Measurements from ENCODE around the gene DLG5. TPM values are rescaled to one million over a fixed set of nuclear protein-coding genes. Genes with fewer than 3 reads are reported as not detected.

The DLG5 gene
- total and polyA plus RNA-seq, 5 donors = 6.6 to 14.3 (median 11.9) TPM

- H3K27ac ChIP-seq (ENCODE audit: low read length) = no peak overlapping the region
- H3K4me1 ChIP-seq (ENCODE audit: control insufficient read depth, insufficient read depth, low read length) = no peaks in the 10 kb centered on the region
- intact Hi-C loops (cut with DNase I) = no loop called here
- H3K4me3 ChIP-seq (ENCODE audit: low read length) = no peak overlapping the region
- DNase-seq = no peak
- WGBS = 83% methylated on average over 5 of the region's 5 CpGs
- no peaks in the 10 kb centered on the region for H3K9me3 ChIP-seq (ENCODE audit: control insufficient read depth, low read length)
- H3K27me3 ChIP-seq (ENCODE audit: control insufficient read depth, insufficient read depth) = no peaks in the 10 kb centered on the region
- ATAC-seq = no peak
Measured at GRCh38 chr10:77965294-77965693, 38.7 kb upstream of the DLG5 start.

GRCh38 chr10:77964811-77965210, 38.3 kb upstream of the DLG5 start:
- Histone ChIP-seq H3K27ac (ENCODE audit: low read length) (no peak overlapping the region), H3K4me1 (ENCODE audit: control insufficient read depth, insufficient read depth, low read length) (no peaks in the 10 kb centered on the region), H3K9me3 (ENCODE audit: control insufficient read depth, low read length) (no peaks in the 10 kb centered on the region), H3K27me3 (ENCODE audit: control insufficient read depth, insufficient read depth) (no peaks in the 10 kb centered on the region), H3K4me3 (ENCODE audit: low read length) (no peak overlapping the region)
- no peak for ATAC-seq
- DNase-seq = no peak
- intact Hi-C loops (cut with DNase I) = no loop called here
- 91% methylated on average over 1 of the region's 1 CpG for WGBS

DNA sequence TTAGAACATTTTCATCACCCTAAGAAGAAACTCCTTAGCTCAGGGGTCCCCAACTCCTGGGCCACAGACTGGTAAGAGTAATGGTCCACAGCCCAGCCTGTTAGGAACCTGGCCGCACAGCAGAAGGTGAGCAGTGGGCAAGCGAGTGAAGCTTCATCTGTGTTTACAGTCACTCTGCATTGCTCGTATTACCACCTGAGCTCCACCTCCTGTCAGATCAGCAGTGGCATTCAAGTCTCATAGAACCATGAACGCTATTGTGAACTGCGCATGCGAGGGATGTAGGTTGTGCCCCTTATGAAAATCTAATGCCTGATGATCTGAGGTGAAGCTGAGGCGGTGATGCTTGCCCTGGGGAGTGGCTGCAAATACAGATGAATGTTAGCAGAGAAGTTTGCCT, 37.3 kb upstream of the DLG5 start:
- intact Hi-C loops (cut with DNase I) = no loop called here
- H3K27me3 ChIP-seq (ENCODE audit: control insufficient read depth, insufficient read depth) = no peaks in the 10 kb centered on the region
- H3K4me3 ChIP-seq (ENCODE audit: low read length) = no peak overlapping the region
- H3K4me1 ChIP-seq (ENCODE audit: control insufficient read depth, insufficient read depth, low read length) = no peaks in the 10 kb centered on the region
- 98% methylated on average over 7 of the region's 7 CpGs for WGBS
- ATAC-seq = no peak
- H3K27ac ChIP-seq (ENCODE audit: low read length) = no peak overlapping the region
- H3K9me3 ChIP-seq (ENCODE audit: control insufficient read depth, low read length) = no peaks in the 10 kb centered on the region
- no peak for DNase-seq

DNA sequence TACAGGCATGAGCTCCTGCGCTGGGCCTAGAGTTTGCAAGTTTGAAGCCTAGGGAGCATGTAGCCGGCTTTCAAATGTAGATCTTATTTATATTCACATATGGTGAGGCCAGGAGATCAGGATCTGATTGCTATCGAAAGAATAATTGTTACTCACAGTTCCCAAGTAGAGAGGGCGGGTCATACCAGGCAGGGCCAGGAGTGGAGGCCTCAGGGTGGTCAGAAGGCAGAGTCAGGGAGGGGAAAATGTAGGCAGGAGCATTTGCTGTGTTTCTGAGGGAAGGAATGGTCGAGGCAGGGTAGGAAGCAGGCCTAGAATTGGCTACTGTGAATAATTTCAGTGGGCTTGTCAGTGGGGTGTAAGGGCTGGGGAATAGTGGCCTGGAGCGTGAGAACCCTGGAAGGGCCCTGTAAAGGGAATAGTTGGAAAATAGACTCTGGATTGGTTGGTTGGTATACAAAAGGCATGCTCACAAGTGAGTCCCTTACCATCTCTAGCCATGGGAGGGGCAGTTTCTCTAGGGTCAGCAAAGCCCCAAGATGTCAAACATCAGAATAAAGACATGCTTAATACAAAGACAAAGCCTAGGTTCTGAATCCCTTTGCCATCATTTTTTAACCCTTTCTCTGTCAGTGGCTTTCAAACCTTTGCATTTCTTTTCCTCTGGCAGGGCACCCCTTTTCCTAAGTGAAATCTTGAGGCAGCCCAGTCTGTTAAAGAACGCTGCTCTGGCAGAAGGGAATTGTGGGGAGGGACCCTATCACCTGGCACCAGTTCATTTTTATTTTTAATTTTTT, 36.0 kb upstream of the DLG5 start:
- WGBS = 94% methylated on average over 7 of the region's 7 CpGs

DNA sequence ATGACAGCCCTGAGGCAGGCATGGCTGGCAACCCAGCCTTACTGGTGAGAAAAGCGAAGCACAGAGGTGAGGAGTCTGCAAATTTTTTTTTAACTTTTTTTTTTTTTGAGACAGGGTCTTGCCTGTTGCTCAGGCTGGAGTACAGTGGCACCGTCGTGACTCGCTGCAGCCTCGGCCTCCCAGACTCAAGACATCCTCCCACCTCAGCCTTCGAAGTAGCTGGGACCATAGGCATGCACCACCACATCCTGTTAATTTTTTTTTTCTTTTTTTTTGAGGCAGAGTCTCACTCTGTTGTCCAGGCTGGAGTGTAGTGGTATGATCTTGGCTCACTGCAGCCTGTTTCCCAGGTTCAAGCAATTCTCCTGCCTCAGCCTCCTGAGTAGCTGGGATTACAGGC, 35.1 kb upstream of the DLG5 start:
- no peaks in the 10 kb centered on the region for H3K4me1 ChIP-seq (ENCODE audit: control insufficient read depth, insufficient read depth, low read length)
- intact Hi-C loops (cut with DNase I) = no loop called here
- ATAC-seq = no peak
- no peak for DNase-seq
- no peaks in the 10 kb centered on the region for H3K9me3 ChIP-seq (ENCODE audit: control insufficient read depth, low read length)
- 88% methylated on average over 6 of the region's 6 CpGs for WGBS
- no peaks in the 10 kb centered on the region for H3K27me3 ChIP-seq (ENCODE audit: control insufficient read depth, insufficient read depth)
- no peak overlapping the region for H3K27ac ChIP-seq (ENCODE audit: low read length)
- no peak overlapping the region for H3K4me3 ChIP-seq (ENCODE audit: low read length)

More for the DNA sequence above, 36.0 kb upstream of the DLG5 start:
- Histone ChIP-seq H3K27ac (ENCODE audit: low read length) (no peak overlapping the region), H3K9me3 (ENCODE audit: control insufficient read depth, low read length) (no peaks in the 10 kb centered on the region), H3K4me1 (ENCODE audit: control insufficient read depth, insufficient read depth, low read length) (no peaks in the 10 kb centered on the region), H3K4me3 (ENCODE audit: low read length) (no peak overlapping the region), H3K27me3 (ENCODE audit: control insufficient read depth, insufficient read depth) (no peaks in the 10 kb centered on the region)
- DNase-seq = no peak
- intact Hi-C loops (cut with DNase I) = no loop called here
- no peak for ATAC-seq

GRCh38 chr10:77960829-77961329, 34.3 kb upstream of the DLG5 start:
- no peak for ATAC-seq
- DNase-seq = no peak
- no peak overlapping the region for H3K27ac ChIP-seq (ENCODE audit: low read length)

GRCh38 chr10:77959887-77960455, 33.4 kb upstream of the DLG5 start:
- no peaks in the 10 kb centered on the region for H3K9me3 ChIP-seq (ENCODE audit: control insufficient read depth, low read length)
- H3K4me3 ChIP-seq (ENCODE audit: low read length) = no peak overlapping the region
- no peaks in the 10 kb centered on the region for H3K4me1 ChIP-seq (ENCODE audit: control insufficient read depth, insufficient read depth, low read length)
- 85% methylated on average over 8 of the region's 8 CpGs for WGBS
- intact Hi-C loops (cut with DNase I) = no loop called here
- DNase-seq = no peak
- no peak for ATAC-seq
- no peak overlapping the region for H3K27ac ChIP-seq (ENCODE audit: low read length)
- H3K27me3 ChIP-seq (ENCODE audit: control insufficient read depth, insufficient read depth) = no peaks in the 10 kb centered on the region

More at GRCh38 chr10:77960829-77961329, 34.3 kb upstream of the DLG5 start:
- intact Hi-C loops (cut with DNase I) = no loop called here
- Histone ChIP-seq H3K27me3 (ENCODE audit: control insufficient read depth, insufficient read depth) (no peaks in the 10 kb centered on the region), H3K4me3 (ENCODE audit: low read length) (no peak overlapping the region), H3K9me3 (ENCODE audit: control insufficient read depth, low read length) (no peaks in the 10 kb centered on the region), H3K4me1 (ENCODE audit: control insufficient read depth, insufficient read depth, low read length) (no peaks in the 10 kb centered on the region)
- 92% methylated on average over 6 of the region's 6 CpGs for WGBS

DNA sequence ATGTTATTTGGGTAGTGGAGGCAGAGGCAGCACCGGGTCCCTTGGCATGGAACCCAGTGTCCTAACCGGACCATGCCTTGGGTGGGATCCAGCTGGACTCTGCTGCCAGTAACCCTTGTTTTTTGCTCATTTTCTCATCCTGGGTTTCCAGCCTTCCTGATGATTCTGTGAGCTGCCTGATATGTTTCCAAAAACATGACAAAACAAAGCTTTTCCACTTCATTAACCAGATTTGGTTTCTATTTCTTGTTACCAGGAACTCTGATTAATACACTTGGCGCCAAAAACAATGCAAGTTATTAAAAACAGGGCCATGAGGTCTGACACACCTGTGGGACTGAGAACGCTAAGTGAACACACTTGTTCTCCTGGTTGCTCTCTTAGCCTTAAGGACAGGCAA, 32.8 kb upstream of the DLG5 start:
- intact Hi-C loops (cut with DNase I) = no loop called here
- ATAC-seq (no peak), DNase-seq (no peak)
- Histone ChIP-seq H3K27ac (ENCODE audit: low read length) (no peak overlapping the region), H3K4me3 (ENCODE audit: low read length) (no peak overlapping the region), H3K9me3 (ENCODE audit: control insufficient read depth, low read length) (no peaks in the 10 kb centered on the region), H3K4me1 (ENCODE audit: control insufficient read depth, insufficient read depth, low read length) (no peaks in the 10 kb centered on the region), H3K27me3 (ENCODE audit: control insufficient read depth, insufficient read depth) (no peaks in the 10 kb centered on the region)
- 50% methylated on average over 4 of the region's 4 CpGs for WGBS

DNA sequence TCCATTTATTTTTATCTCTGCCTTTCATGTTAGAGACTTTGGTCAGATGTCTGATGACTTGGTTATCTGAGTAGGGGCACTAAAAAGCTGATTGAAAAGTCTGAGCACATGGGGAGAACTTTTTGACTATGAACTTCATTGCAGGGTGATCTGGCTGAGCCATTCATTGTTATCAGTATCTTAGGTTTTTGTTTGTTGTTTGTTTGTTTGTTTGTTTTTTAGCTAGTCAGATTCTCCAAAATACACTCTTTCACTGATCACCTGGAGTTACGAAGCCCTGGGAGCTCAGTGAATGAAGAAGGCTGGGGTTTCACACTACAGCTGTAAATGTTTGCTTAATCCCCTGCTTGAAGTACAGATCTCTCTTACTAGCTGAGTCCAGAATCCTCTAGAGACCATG, 28.6 kb upstream of the DLG5 start:
- Histone ChIP-seq H3K9me3 (ENCODE audit: control insufficient read depth, low read length) (peaks cover 2% of the 10 kb centered on the region), H3K27me3 (ENCODE audit: control insufficient read depth, insufficient read depth) (no peaks in the 10 kb centered on the region), H3K27ac (ENCODE audit: low read length) (no peak overlapping the region), H3K4me3 (ENCODE audit: low read length) (no peak overlapping the region), H3K4me1 (ENCODE audit: control insufficient read depth, insufficient read depth, low read length) (no peaks in the 10 kb centered on the region)
- DNase-seq = no peak
- 76% methylated on average over 1 of the region's 1 CpG for WGBS
- no peak for ATAC-seq
- intact Hi-C loops (cut with DNase I) = no loop called here

GRCh38 chr10:77949167-77949566, 22.6 kb upstream of the DLG5 start:
- 38% methylated on average over 7 of the region's 7 CpGs for WGBS
- H3K4me1 ChIP-seq (ENCODE audit: control insufficient read depth, insufficient read depth, low read length) = no peaks in the 10 kb centered on the region
- peaks cover 2% of the 10 kb centered on the region for H3K9me3 ChIP-seq (ENCODE audit: control insufficient read depth, low read length)
- H3K4me3 ChIP-seq (ENCODE audit: low read length) = no peak overlapping the region
- no peak overlapping the region for H3K27ac ChIP-seq (ENCODE audit: low read length)
- DNase-seq (no peak), ATAC-seq (peak in 1 of 2 donors; percentile 11)
- no peaks in the 10 kb centered on the region for H3K27me3 ChIP-seq (ENCODE audit: control insufficient read depth, insufficient read depth)
- intact Hi-C loops (cut with DNase I) = no loop called here

GRCh38 chr10:77946084-77946483, 19.5 kb upstream of the DLG5 start:
- intact Hi-C loops (cut with DNase I) = no loop called here
- 39% methylated on average over 2 of the region's 2 CpGs for WGBS
- H3K27ac ChIP-seq (ENCODE audit: low read length) = no peak overlapping the region
- no peak overlapping the region for H3K4me3 ChIP-seq (ENCODE audit: low read length)
- no peaks in the 10 kb centered on the region for H3K27me3 ChIP-seq (ENCODE audit: control insufficient read depth, insufficient read depth)
- H3K4me1 ChIP-seq (ENCODE audit: control insufficient read depth, insufficient read depth, low read length) = no peaks in the 10 kb centered on the region
- no peak for DNase-seq
- ATAC-seq = no peak
- H3K9me3 ChIP-seq (ENCODE audit: control insufficient read depth, low read length) = peaks cover 2% of the 10 kb centered on the region

Measured in right cardiac atrium (tissue), 5 donors.